ENCODE results near the gene ING4. TPM values are rescaled to one million over a fixed set of nuclear protein-coding genes. Genes with fewer than 3 reads are reported as not detected.
"Not testable (repeated sequence)": the region's sequence is repeated elsewhere in the genome, so short reads cannot be mapped to it uniquely, and the experiment has no call there.

The ING4 gene
- total and polyA plus RNA-seq, 2 of the 13 experiments (the other 11 are each of a cell fraction or from before 2014, with no cell fraction given) = 14.4 to 32.4 TPM

GRCh38 chr12:6708960-6709394 lies 46.1 kb upstream of the ING4 start (continued):
- peak; percentile 20; the same call in 1 of the 2 replicates for TF ChIP-seq ZBTB38 (CRISPR knock-in tag; IDR thresholded peaks at IDR 0.05)
- peak; percentile 32; the same call in 1 of the 2 replicates for TF ChIP-seq POLR2AphosphoS5 (IDR thresholded peaks at IDR 0.05; ENCODE audit: low read depth, low read length)
- peak; percentile 78 for TF ChIP-seq NFYB (CRISPR knock-in tag; IDR thresholded peaks at IDR 0.05)
- no peak for TF ChIP-seq IRF9 (CRISPR knock-in tag; IDR thresholded peaks at IDR 0.05; ENCODE audit: borderline replicate concordance)
- TF ChIP-seq ETV6 (CRISPR knock-in tag; conservative IDR thresholded peaks at IDR 0.05) = no peak
- no peak for TF ChIP-seq ZBTB25 (CRISPR knock-in tag; IDR thresholded peaks at IDR 0.05)
- no peak for TF ChIP-seq ZNF83 (CRISPR knock-in tag; IDR thresholded peaks at IDR 0.05; ENCODE audit: borderline replicate concordance)
- TF ChIP-seq ZNF414 (CRISPR knock-in tag; IDR thresholded peaks at IDR 0.05) = no peak
- TF ChIP-seq NFAT5 (CRISPR knock-in tag; IDR thresholded peaks at IDR 0.05) = no peak
- TF ChIP-seq NFYC (CRISPR knock-in tag; IDR thresholded peaks at IDR 0.05) = peak; percentile 74
- TF ChIP-seq SRF (IDR thresholded peaks at IDR 0.05; ENCODE audit: low read depth, low read length) = no peak
- TF ChIP-seq BHLHE40 (IDR thresholded peaks at IDR 0.05; ENCODE audit: low read length) = no peak
- peak; percentile 56 to 81 for TF ChIP-seq POLR2A (IDR thresholded peaks at IDR 0.05; ENCODE audit: insufficient read depth in 1 of 2, low read depth in 2 of 2, low read length in 2 of 2)
- TF ChIP-seq FOXO1 (CRISPR knock-in tag; IDR thresholded peaks at IDR 0.05) = no peak
- TF ChIP-seq NFKB2 (CRISPR knock-in tag; IDR thresholded peaks at IDR 0.05; ENCODE audit: borderline replicate concordance) = no peak
- no peak for TF ChIP-seq ZFP1 (CRISPR knock-in tag; IDR thresholded peaks at IDR 0.05)
- TF ChIP-seq ZNF160 (CRISPR knock-in tag; IDR thresholded peaks at IDR 0.05) = no peak
- no peak for TF ChIP-seq NKX3-1 (CRISPR knock-in tag; IDR thresholded peaks at IDR 0.05)
- no peak for TF ChIP-seq SSRP1 (CRISPR knock-in tag; IDR thresholded peaks at IDR 0.05)

- POLR2A ChIA-PET = interaction anchor here (2.6 kb wide), 1 partner anchor 15 kb away, joined by 9 read pairs; the partner anchor contains the start of gene COPS7A
- DNase-seq (ENCODE audit: low spot score); BruUV-seq (replicated peaks); intact Hi-C loops (cut with micrococcal nuclease; ENCODE audit: unreplicated experiment); H3K4me2 ChIP-seq (ENCODE audit: low read depth, low read length); H3K27ac ChIP-seq (ENCODE audit: extremely low read length, insufficient read depth, low read length); H3K9ac ChIP-seq (ENCODE audit: insufficient read depth, low read depth, low read length); H3K4me3 ChIP-seq (replicated peaks in 1 of 3; ENCODE audit: insufficient read depth in 1 of 3, low read depth in 2 of 3, low read length in 3 of 3); H3K4me1 ChIP-seq (ENCODE audit: insufficient read depth, low read length); H3K79me2 ChIP-seq (ENCODE audit: insufficient read depth, low read length); H3K27me3 ChIP-seq (ENCODE audit: control insufficient read depth in 1 of 2, insufficient read depth in 2 of 2, low read length in 2 of 2); H3K36me3 ChIP-seq (replicated peaks in 1 of 2; ENCODE audit: control insufficient read depth in 1 of 2, insufficient read depth in 2 of 2, low read length in 2 of 2); H4K20me1 ChIP-seq (ENCODE audit: insufficient read depth, low read length); CTCF ChIA-PET (ENCODE audit: low intra/inter-chr PET ratio, low total read pairs); ATAC-seq; FAIRE-seq; H3K9me3 ChIP-seq (ENCODE audit: low read length); in situ Hi-C loops (cut with HindIII; ENCODE audit: extremely low pct_ligation_motif_present, low pct_unique_long_range_greater_than_20kb); H2AFZ ChIP-seq (ENCODE audit: low read length): not testable (repeated sequence)
- no CpG with 5 or more reads among the region's 21 CpGs for WGBS (ENCODE audit: low lambda C conversion rate)
Measured at GRCh38 chr12:6708351-6708750, 45.4 kb upstream of the ING4 start.
